Measurements from ENCODE around the gene RGL2. TPM values are rescaled to one million over a fixed set of nuclear protein-coding genes. Genes with fewer than 3 reads are reported as not detected.

Gene RGL2
- total RNA-seq, 4 donors from 2014 or later = 34.4 to 118 (median 36.0) TPM

DNA sequence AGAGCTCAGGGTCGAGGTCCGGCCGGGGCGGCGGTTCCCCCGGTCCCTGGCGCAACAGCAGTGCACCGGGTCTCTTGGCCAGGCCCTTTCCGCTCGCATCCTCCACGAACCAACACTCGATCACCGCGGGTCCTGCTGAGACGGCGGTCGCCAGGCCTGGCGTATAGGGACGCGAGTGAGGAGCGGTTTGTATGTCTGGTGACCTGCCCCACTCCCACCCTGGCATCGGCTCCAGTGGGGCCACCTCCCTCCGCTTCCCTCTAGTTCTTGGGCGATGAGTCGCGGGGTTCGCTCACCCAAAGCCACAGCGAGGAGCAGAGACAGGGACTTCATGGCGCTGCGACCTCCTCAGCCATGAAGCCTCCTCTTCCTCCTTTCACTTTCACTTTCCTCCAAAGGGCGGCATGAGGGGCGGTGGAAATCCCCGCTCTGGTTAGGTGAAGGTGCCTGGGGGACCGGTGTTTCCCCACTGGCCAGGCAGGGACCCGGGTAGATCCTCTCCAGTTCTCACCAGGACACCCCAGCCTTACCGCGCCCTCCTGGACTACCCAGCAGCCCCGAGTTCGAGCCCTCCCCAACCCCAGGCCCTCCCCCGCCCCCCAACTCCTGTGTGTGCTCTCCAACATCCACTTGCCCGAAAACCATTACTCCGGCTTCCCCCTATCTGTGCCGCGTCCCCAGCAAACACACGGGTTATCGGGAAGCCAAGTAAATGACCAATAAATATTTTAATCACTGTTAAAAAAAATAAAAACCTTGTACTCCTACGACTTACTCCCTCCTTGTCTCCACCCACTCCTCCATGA, 15.2 kb upstream of the RGL2 start, which contains the start of gene TAPBP:
Gene TAPBP (minus strand): TSS at position 370 of the 806 bp plus-strand sequence. CDS start 37 bp downstream, at position 333.
- TF ChIP-seq POLR2A (IDR thresholded peaks at IDR 0.05) = peak; percentile 40
- TF ChIP-seq, protein P1, sequence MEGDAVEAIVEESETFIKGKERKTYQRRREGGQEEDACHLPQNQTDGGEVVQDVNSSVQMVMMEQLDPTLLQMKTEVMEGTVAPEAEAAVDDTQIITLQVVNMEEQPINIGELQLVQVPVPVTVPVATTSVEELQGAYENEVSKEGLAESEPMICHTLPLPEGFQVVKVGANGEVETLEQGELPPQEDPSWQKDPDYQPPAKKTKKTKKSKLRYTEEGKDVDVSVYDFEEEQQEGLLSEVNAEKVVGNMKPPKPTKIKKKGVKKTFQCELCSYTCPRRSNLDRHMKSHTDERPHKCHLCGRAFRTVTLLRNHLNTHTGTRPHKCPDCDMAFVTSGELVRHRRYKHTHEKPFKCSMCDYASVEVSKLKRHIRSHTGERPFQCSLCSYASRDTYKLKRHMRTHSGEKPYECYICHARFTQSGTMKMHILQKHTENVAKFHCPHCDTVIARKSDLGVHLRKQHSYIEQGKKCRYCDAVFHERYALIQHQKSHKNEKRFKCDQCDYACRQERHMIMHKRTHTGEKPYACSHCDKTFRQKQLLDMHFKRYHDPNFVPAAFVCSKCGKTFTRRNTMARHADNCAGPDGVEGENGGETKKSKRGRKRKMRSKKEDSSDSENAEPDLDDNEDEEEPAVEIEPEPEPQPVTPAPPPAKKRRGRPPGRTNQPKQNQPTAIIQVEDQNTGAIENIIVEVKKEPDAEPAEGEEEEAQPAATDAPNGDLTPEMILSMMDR (IDR thresholded peaks at IDR 0.05) = no peak
- intact Hi-C loops (cut with DNase I; ENCODE audit: low total_unique reads) = no loop called here
- H3K4me1 ChIP-seq = peaks cover 0 to 5% of the 10 kb centered on the region in 2 donors
- H3K27me3 ChIP-seq = no peaks in the 10 kb centered on the region
- no peaks in the 10 kb centered on the region for H3K36me3 ChIP-seq
- H3K4me3 ChIP-seq = peak within 1 kb of the TSS; percentile 77 to 90
- DNase-seq = peak; percentile 62 to 63
- H3K9me3 ChIP-seq = no peaks in the 10 kb centered on the region
- H3K27ac ChIP-seq = peak within 1 kb of the TSS; percentile 96 to 98

DNA sequence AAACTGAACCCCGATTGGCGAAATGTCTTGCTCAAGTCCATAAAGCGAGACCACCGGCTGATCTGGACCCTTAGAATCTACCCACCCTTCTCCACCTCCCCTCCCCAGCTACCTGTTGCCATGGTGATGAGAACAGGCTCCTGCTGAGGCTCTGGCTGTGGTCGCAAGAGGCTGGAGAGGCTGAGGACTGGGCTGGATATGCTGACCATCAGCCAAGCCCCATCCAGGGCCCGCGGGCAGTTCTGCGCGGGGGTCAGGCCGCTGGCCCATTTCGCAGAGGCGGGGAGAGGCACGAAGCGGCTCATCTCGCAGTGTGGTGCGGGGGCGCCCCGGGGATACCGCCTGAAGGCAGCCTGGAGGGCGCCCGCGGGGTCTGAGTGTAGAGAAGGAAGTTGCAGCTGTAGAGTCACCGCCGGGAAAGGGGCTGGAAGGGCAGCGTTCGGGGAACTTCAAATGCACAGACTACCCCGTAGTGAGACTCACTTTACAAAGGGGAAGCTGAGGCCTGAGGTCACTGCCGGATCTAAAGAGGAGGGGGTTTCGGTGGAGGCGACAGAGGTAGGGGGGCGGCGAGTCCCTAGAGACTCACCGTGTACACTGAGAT, 14.5 kb upstream of the RGL2 start:
- peak overlapping the region; percentile 77 to 90 for H3K4me3 ChIP-seq
- H3K9me3 ChIP-seq = no peaks in the 10 kb centered on the region
- DNase-seq = no peak
- TF ChIP-seq, protein P1 (IDR thresholded peaks at IDR 0.05) = no peak
- no peak for TF ChIP-seq POLR2A (IDR thresholded peaks at IDR 0.05)
- H3K27ac ChIP-seq = peak overlapping the region; percentile 96 to 98
- peaks cover 0 to 5% of the 10 kb centered on the region in 2 donors for H3K4me1 ChIP-seq
- no peaks in the 10 kb centered on the region for H3K36me3 ChIP-seq
- intact Hi-C loops (cut with DNase I; ENCODE audit: low total_unique reads) = no loop called here
- no peaks in the 10 kb centered on the region for H3K27me3 ChIP-seq

DNA sequence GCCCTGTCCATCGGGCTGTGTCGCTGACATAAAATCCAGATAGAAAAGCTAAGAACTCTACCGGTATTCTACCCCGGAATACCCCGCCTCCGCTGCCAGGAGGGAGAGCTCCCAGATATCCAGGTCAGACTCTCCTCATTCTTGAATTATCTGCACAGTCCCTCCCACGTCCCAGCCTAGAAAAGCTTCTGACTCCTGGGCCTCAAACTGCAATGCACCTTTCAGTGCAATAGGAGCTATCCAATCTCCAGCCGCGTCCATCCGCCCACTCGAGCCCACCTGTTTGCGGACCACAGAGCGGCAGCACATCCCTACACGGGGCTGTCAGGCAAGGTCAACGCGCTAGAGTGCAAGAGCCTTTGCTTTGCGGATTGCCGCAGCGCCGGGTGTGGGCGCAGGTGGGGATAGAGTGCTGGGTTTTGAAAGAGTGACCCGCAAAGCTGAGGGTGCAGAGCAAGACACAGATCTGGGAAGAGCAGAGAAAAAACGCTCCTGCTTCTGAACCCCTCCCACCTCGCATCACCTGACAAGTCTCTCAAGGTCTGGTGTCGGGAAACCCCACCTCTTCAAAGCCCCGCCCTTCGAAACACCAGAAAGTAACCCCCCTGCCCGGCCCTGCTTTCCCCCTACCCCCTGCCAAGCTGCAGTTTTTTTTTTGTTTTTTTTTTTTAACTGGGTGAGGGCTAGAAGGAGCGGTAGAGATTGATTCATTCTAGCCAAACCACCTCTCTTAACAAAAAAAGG, 13.8 kb upstream of the RGL2 start:
- peaks cover 0 to 5% of the 10 kb centered on the region in 2 donors for H3K4me1 ChIP-seq
- no peaks in the 10 kb centered on the region for H3K36me3 ChIP-seq
- peak; percentile 68 to 77 for DNase-seq
- H3K9me3 ChIP-seq = no peaks in the 10 kb centered on the region
- intact Hi-C loops (cut with DNase I; ENCODE audit: low total_unique reads) = no loop called here
- no peak for TF ChIP-seq POLR2A (IDR thresholded peaks at IDR 0.05)
- TF ChIP-seq, protein P1 (IDR thresholded peaks at IDR 0.05) = no peak
- H3K4me3 ChIP-seq = peak overlapping the region; percentile 77 to 90
- H3K27me3 ChIP-seq = no peaks in the 10 kb centered on the region
- H3K27ac ChIP-seq = peak overlapping the region; percentile 96 to 98

DNA sequence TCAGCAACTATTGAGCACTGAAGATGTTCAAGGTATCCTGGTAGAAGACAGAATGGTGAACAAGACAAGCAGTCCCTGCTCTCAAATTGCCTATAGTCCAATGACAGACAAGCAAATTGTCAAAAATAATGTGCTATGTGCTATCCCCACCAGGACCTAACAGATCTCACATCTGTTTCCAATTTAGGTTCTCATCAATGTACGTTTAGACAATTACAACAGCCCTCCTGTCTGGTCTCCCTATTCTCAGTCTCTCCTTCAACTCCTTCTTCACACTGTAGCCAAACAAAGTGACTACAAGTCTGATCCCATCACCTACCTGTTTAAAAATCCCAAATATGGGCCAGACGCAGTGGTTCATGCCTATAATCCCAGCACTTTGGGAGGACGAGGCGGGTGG, 7.6 kb upstream of the RGL2 start:
- TF ChIP-seq, protein P1 (IDR thresholded peaks at IDR 0.05) = no peak
- TF ChIP-seq POLR2A (IDR thresholded peaks at IDR 0.05) = no peak
- DNase-seq = no peak
- intact Hi-C loops (cut with DNase I; ENCODE audit: low total_unique reads) = no loop called here
- H3K4me1 ChIP-seq = no peaks in the 10 kb centered on the region
- H3K4me3 ChIP-seq = no peak overlapping the region
- H3K27me3 ChIP-seq = no peaks in the 10 kb centered on the region
- H3K27ac ChIP-seq = no peak overlapping the region
- no peaks in the 10 kb centered on the region for H3K36me3 ChIP-seq
- no peaks in the 10 kb centered on the region for H3K9me3 ChIP-seq

All from uterus (tissue), 4 donors.